Measurements from ENCODE around the gene WDR83.

WDR83 gene

GRCh38 chr19:12680034-12680433 is 13.4 kb downstream of the WDR83 start:
- intact Hi-C loops (cut with DNase I; ENCODE audit: low total_unique reads), result loop anchor here (2.0 kb wide), 1 partner anchor 55 kb away; the partner anchor contains the start of gene TRIR
- H3K36me3 ChIP-seq, result peaks cover 40 to 52% (median 44%) of the 10 kb centered on the region in 3 donors

DNA sequence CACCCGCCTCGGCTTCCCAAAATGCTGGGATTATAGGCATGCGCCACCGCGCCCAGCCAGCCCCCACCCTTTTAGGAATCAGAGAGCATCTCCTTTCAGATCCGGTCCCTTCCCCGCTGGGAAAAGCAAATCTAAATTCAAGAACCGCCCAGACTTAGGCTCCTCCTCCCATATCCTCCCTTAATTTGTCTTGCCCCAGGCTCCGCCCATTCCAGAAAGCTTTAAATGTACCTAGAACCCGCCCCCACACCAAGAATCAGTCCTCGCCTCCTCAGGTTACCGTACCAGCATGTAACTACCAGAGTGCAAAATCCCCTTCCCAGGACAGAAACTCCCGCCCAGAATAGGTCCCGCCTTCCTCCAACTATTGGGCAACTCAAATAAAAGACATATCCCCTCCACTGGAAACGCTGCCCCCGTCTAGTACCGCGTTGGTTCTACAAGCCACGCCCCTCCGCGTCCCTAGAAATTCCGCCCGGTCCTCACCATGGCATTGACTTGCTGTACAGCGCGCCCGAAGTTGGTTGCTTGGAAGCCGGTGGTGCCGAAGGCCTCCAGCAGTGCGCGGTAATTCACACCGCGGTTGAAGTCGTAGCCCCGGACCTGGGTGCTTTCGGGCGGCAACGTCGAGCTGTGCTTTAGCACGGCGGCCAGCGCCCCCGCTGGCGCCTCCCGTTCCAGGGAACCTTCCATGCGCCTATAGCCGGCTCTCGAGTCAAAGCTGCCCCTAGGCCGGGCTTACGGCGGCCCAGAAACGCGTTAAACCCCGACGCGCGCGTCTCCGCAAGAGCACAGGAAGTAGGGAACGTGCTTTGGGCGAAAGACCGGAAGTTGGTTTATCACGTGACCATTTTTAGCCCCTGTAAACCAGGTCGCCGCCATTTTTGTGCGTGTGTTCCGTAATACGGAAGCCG is 14.7 kb downstream of the WDR83 start, which contains the start of gene DHPS:
DHPS (minus strand) TSS at position 807 of the 914 bp plus-strand sequence; CDS start at position 693, 114 bp downstream.
- TF ChIP-seq, protein P1, sequence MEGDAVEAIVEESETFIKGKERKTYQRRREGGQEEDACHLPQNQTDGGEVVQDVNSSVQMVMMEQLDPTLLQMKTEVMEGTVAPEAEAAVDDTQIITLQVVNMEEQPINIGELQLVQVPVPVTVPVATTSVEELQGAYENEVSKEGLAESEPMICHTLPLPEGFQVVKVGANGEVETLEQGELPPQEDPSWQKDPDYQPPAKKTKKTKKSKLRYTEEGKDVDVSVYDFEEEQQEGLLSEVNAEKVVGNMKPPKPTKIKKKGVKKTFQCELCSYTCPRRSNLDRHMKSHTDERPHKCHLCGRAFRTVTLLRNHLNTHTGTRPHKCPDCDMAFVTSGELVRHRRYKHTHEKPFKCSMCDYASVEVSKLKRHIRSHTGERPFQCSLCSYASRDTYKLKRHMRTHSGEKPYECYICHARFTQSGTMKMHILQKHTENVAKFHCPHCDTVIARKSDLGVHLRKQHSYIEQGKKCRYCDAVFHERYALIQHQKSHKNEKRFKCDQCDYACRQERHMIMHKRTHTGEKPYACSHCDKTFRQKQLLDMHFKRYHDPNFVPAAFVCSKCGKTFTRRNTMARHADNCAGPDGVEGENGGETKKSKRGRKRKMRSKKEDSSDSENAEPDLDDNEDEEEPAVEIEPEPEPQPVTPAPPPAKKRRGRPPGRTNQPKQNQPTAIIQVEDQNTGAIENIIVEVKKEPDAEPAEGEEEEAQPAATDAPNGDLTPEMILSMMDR (IDR thresholded peaks at IDR 0.05), result no peak
- peak within 1 kb of the TSS; percentile 81 to 85 for H3K4me3 ChIP-seq
- H3K9me3 ChIP-seq, result no peaks in the 10 kb centered on the region
- H3K27ac ChIP-seq, result peak within 1 kb of the TSS; percentile 92 to 94
- DNase-seq, result peak; percentile 94 to 96
- intact Hi-C loops (cut with DNase I; ENCODE audit: low total_unique reads), result loop anchor here (2.0 kb wide), 1 partner anchor 53 kb away; the partner anchor contains the start of gene TRIR
- H3K4me1 ChIP-seq, result peaks cover 0 to 25% (median 6%) of the 10 kb centered on the region in 4 donors
- H3K27me3 ChIP-seq, result no peaks in the 10 kb centered on the region
- peaks cover 31 to 39% (median 32%) of the 10 kb centered on the region in 3 donors for H3K36me3 ChIP-seq

More at GRCh38 chr19:12680034-12680433, 13.4 kb downstream of the WDR83 start:
- Histone ChIP-seq H3K27ac (no peak overlapping the region), H3K4me3 (no peak overlapping the region), H3K4me1 (peaks cover 0 to 27% (median 6%) of the 10 kb centered on the region in 4 donors), H3K27me3 (no peaks in the 10 kb centered on the region), H3K9me3 (no peaks in the 10 kb centered on the region)
- DNase-seq, result no peak
- TF ChIP-seq, protein P1 (IDR thresholded peaks at IDR 0.05), result no peak

DNA sequence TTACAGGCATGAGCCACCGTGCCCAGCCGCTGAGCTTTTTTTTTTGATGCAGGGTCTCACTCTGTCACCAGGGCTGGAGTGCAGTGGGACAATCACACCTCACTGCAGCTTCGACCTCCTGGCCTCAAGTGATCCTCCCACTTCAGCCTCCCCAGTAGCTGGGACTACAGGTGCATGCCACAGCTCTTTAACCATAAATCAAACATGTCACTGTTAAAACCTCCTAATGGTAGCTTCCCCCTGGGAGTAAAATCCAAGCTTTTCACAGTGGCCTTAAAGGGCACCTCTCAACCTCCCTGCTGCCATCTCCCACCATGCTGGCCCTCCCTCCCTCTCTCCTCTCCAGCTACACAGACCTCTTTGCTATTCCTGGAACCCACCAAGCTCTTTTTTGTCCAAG is 19.2 kb downstream of the WDR83 start:
- no peak for DNase-seq
- H3K9me3 ChIP-seq, result no peaks in the 10 kb centered on the region
- no peak overlapping the region for H3K27ac ChIP-seq
- H3K4me3 ChIP-seq, result no peak overlapping the region
- peaks cover 0 to 5% (median under 1%) of the 10 kb centered on the region in 4 donors for H3K4me1 ChIP-seq
- H3K36me3 ChIP-seq, result peaks cover 0 to 17% (median 0%) of the 10 kb centered on the region in 3 donors
- intact Hi-C loops (cut with DNase I; ENCODE audit: low total_unique reads), result no loop called here
- H3K27me3 ChIP-seq, result no peaks in the 10 kb centered on the region
- TF ChIP-seq, protein P1 (IDR thresholded peaks at IDR 0.05), result no peak

GRCh38 chr19:12687496-12688196 is 21.0 kb downstream of the WDR83 start, which contains the start of gene GNG14:
GNG14 (plus strand) TSS chr19:12687998; CDS start chr19:12688049, 51 bp downstream.
- Histone ChIP-seq H3K27ac (no peak within 1 kb of the TSS), H3K4me1 (no peaks in the 10 kb centered on the region), H3K36me3 (peaks cover 0 to 17% (median 0%) of the 10 kb centered on the region in 3 donors), H3K27me3 (no peaks in the 10 kb centered on the region), H3K4me3 (no peak within 1 kb of the TSS), H3K9me3 (no peaks in the 10 kb centered on the region)
- intact Hi-C loops (cut with DNase I; ENCODE audit: low total_unique reads), result no loop called here
- DNase-seq, result peak in 1 of 2 donors; percentile 54
- TF ChIP-seq, protein P1 (IDR thresholded peaks at IDR 0.05), result no peak

DNA sequence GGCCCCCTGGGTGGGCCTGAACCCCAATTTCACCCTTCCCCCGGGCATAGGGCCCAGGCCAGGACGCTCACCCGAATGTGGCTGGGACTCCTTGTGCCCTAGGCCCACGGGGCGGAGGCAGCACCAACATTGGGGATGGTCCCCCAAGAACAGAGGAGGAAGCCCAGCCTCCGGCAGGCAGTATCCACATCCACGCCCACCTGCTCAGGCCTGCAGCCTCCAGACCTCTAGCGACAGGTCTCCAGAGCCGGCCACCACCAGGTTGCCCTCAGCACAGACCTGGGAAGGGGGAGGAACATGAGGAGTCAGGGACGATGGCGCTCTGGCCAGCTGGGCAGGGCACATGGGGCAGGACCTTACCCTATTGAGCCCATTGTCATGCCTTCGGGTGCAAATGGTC is 22.4 kb downstream of the WDR83 start:
- Histone ChIP-seq H3K36me3 (peaks cover 0 to 17% (median 0%) of the 10 kb centered on the region in 3 donors), H3K27me3 (no peaks in the 10 kb centered on the region), H3K4me1 (no peaks in the 10 kb centered on the region), H3K27ac (no peak overlapping the region), H3K4me3 (no peak overlapping the region), H3K9me3 (no peaks in the 10 kb centered on the region)
- intact Hi-C loops (cut with DNase I; ENCODE audit: low total_unique reads), result no loop called here
- DNase-seq, result no peak
- TF ChIP-seq, protein P1 (IDR thresholded peaks at IDR 0.05), result no peak

Data from tibial artery (tissue), 4 donors.